NAMALWA (cell line): ENCODE results near the gene LOX.
"Not testable (repeated sequence)": the region's sequence is repeated elsewhere in the genome, so short reads cannot be mapped to it uniquely, and the experiment has no call there.

Experiments
- DNase-seq: peaks from one replicate; pipeline ENCODE4 v3.0.0-alpha.2; 2015; ENCODE audit warnings: low spot score

Gene LOX

GRCh38 chr5:122097391-122097790, 19.3 kb upstream of the LOX start:
- no peak for DNase-seq

DNA sequence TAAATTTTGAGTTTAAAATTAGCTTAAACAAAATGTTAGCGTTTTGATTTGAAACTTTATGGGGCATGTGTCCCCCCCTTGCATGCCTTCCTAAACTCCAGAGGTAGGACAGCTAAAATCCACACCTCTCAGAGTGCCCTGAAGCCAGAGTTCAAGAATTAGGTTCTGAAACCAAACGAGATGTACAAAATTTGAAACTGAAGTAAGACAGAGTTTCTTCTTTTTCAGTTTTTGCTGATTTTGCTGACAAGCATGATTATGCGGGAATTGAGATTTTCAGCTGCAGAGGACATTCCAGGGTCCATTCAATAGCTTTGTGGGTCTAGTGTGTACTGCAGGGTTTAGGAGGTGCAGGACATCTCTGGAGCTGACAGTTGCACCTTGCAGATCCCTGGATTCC, 17.1 kb upstream of the LOX start:
- DNase-seq = no peak

DNA sequence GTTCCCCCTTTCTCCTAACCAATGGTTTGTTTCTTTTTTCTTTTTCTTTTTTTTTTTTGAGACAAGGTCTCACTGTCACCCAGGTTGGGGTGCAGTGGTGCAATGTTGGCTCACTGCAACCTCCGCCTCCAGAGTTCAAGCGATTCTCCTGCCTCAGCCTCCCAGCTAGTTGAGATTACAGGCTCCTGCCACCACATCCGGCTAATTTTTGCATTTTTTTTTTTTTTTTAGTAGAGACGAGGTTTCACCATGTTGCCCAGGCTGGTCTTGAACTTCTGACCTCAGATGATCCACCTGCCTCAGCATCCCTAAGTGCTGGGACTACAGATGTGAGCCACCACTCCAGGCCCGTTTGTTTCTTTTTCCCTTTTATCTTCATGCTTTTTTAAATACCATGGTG, 16.2 kb upstream of the LOX start:
- DNase-seq = not testable (repeated sequence)

GRCh38 chr5:122093415-122094180, 15.5 kb upstream of the LOX start:
- no peak for DNase-seq

DNA sequence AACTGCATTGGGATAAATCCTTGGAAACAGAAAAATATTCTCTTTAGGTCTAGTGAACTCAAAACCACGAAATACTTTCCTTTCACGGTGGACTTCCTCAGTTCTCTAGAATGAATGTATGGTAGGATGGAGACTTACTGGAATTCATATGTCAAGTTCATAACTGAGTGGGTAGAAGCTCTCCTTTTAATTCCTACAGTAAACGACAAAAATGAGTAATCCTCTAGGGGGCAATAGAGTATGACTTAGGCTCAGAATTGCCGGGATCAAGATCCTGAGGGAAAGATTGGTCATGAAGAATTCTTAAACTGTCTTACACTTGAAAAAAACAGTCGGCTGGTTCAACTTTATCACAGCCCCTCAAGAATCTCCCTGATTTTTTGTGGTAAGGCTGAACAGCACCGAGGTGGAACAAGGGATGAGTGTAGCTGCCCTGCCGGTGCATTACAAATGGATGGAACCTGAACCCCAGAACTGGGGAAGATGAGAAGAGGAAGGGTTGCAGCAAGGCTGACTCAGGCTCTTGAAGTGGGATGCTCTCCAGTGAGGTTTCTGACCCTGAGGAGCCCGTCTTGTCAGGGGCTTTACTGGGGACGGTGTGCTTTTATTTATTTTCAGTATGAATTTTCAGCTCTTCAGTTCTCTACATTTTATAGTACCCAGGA, 14.0 kb upstream of the LOX start:
- no peak for DNase-seq

- no peak for DNase-seq
Measured at GRCh38 chr5:122089096-122090013, 11.3 kb upstream of the LOX start.

- DNase-seq = no peak
Measured at GRCh38 chr5:122085041-122085440, 7.0 kb upstream of the LOX start.

GRCh38 chr5:122083535-122083934, 5.5 kb upstream of the LOX start:
- DNase-seq = no peak

GRCh38 chr5:122081541-122081940, 3.5 kb upstream of the LOX start:
- no peak for DNase-seq

- DNase-seq = no peak
Measured at GRCh38 chr5:122077366-122078115, 518 bp downstream of the LOX start.

DNA sequence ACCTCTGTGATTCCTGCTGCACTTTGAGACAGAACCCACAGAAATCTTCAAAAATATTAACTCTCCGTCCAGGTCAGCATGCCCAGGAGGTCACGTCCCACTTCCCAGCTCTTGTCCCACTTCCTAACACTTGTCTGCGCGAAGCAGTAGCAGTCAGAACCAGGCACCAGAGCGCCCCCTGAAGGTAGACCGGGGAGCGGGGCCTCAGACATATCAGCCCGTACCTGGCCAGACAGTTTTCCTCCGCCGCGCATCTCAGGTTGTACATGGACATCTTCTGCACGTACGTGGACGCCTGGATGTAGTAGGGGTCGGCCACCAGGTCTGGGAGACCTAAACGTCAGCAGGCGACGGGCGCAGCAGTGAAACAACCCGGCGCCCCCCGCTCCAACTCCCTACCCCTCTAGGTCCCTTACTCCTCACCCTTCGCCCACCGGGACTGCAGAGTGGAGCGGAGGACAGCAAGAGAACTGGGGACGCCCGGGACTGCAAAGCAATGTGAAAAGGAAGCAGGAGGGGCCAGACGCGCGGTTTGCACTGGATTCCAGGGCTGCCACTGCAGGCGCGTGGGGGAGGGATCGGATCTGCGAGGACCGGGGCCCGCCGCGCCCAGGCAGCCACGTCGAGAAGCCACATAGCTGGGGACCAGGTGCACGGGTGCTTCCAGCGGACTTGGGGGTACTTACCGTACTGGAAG, 1.2 kb downstream of the LOX start:
- no peak for DNase-seq

GRCh38 chr5:122076050-122076461, 2.0 kb downstream of the LOX start:
- no peak for DNase-seq

GRCh38 chr5:122073864-122074263, 4.2 kb downstream of the LOX start:
- no peak for DNase-seq

DNA sequence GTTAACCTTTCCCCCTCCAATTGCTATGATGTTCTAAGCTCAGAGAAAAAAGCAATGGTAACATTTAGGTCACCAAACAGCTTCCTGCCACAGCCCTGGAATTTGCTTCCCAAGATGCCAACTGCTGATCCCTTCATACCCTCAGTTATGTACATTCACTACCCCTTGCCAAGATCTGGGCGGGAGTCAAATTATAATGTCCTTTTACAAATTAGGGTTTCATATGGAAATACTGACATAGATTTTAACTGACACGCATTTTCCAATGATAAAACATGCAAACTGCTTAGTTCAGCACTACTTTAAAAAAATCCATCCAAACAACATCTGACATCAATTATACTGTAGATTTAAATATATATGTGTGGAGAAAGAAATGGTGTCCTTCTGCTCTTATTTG, 5.0 kb downstream of the LOX start:
- no peak for DNase-seq

DNA sequence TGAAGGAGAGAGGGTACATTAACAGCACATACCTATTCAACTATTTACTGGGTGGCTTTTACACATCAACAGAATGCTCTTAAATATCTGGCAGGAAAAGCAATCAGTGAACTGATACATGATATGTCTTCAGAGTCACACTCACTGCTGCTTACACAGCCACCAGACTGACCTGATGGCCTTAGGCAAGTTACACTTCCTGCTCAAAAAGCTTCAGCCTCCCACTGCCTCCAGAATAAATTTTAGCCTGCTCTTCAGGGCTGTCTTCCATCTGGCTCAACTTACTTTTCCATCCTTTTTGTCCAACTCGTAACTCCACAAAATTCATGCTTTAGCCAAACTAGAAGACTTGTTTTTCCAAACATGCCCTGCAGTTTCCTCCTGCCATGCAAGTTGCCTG, 10.7 kb downstream of the LOX start:
- no peak for DNase-seq

- DNase-seq = no peak
Measured at GRCh38 chr5:122064992-122065391, 13.1 kb downstream of the LOX start.

DNA sequence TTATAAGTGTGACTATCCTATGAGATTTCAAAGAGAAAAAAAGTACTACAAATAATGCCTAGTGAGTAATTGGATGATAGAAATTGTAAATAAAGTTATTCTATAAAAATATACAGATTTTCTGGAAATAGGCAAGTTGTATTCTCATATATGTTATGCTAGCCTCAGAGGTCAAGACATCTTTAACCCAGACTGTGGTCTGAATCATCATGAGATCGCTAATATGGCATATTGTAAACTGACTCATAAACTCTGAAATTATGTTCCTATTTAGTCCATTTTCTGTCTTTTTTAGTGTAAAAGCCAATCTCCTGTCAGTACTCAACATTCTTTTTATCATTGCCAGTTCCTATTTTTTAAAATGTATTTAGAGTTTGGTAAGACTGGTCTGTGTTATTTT, 14.2 kb downstream of the LOX start:
- DNase-seq = no peak

- DNase-seq = no peak
Measured at GRCh38 chr5:122062205-122062604, 15.9 kb downstream of the LOX start.

- no peak for DNase-seq
Measured at GRCh38 chr5:122056913-122057312, 21.1 kb downstream of the LOX start.

GRCh38 chr5:122054266-122054665, 23.8 kb downstream of the LOX start:
- no peak for DNase-seq
